GM06990 (cell line): ENCODE data around the gene CCZ1.
"Not testable (repeated sequence)": the region's sequence is repeated elsewhere in the genome, so short reads cannot be mapped to it uniquely, and the experiment has no call there.

Source experiments
- DNase-seq: peaks from one replicate; pipeline ENCODE4 v3.0.0-alpha.2; 2011; ENCODE audit not compliant: insufficient read length; ENCODE audit errors: extremely low read depth
- H3K27me3 ChIP-seq: replicated peaks from 2 replicates; pipeline ENCODE4 v1.6.0; 2011; ENCODE audit warnings: low read length; ENCODE audit not compliant: control insufficient read depth, insufficient read depth
- H3K36me3 ChIP-seq: 2 replicates; pipeline ENCODE4 v1.5.1; 2011; ENCODE audit warnings: low read length; ENCODE audit not compliant: control insufficient read depth, insufficient read depth
- H3K4me3 ChIP-seq: replicated peaks from 2 replicates; pipeline ENCODE4 v1.5.1; 2011; ENCODE audit warnings: low read depth, mild to moderate bottlenecking, control low read depth, low read length

The CCZ1 gene

DNA sequence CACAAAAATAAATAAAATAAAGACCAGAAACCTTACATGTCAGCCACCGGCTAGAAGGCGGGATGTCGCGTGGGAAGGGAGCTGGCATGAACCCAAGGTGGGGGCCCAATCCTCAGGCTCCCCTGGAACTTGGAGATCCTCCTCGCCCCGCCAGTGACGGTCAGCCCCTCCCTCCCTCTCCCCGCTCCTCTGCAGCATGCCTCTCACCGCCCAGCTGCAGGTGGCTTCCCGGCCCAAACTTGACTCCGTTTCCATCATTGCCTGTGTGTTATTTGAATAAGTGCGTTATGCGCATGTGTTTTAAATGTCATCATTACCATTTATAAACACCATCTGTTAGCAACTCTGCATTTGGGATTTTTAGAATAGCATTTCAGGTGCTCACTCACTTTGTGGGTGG is 64.7 kb downstream of the CCZ1 start:
- not testable (repeated sequence) for H3K27me3 ChIP-seq, H3K4me3 ChIP-seq, DNase-seq, H3K36me3 ChIP-seq

- H3K27me3 ChIP-seq, DNase-seq, H3K4me3 ChIP-seq, H3K36me3 ChIP-seq: not testable (repeated sequence)
Observed at GRCh38 chr7:5963810-5964209, 65.3 kb downstream of the CCZ1 start.

DNA sequence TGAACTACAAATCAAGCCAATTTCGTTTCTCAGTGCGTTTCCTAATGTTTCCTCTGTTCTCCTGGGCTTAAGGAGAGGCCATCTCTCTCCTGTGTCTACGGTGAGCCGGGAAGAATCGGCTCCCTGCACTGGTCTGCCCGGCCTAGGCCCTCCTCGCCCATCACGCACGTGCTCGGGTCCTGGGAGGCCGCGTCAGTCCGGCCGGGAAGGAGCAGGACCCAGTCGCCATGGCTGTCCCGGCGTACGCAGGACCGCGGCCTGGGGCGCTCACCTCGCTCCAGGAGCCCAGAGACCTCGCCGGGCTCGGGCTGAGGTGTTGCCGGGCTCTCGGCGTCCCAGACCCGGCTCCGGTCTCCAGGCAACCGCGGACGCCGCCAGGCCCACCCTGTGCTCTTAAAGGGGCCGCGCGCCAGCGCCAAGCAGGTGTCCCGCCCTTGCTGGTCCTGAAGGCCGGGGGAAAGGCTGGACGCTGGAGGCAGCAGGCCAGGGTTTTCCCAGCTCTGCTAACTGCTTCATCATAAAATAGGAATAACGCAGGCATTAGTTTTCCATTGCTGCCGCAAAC is 71.9 kb downstream of the CCZ1 start, which contains the start of gene RSPH10B:
Gene RSPH10B (minus strand): TSS at position 343 of the 565 bp plus-strand sequence. CDS start 3,573 bp downstream, outside the sequence.
- not testable (repeated sequence) for DNase-seq, H3K27me3 ChIP-seq, H3K36me3 ChIP-seq, H3K4me3 ChIP-seq

GRCh38 chr7:5973580-5973979 is 75.0 kb downstream of the CCZ1 start:
- not testable (repeated sequence) for H3K27me3 ChIP-seq, DNase-seq, H3K4me3 ChIP-seq

More at GRCh38 chr7:5973580-5973979, 75.0 kb downstream of the CCZ1 start:
- H3K36me3 ChIP-seq = not testable (repeated sequence)
